Naive thymus-derived CD8-positive, alpha-beta T cell (primary cell): ENCODE data around the gene ALOX12. TPM values are rescaled to one million over a fixed set of nuclear protein-coding genes. Genes with fewer than 3 reads are reported as not detected.

Source experiments
- ATAC-seq, 2 donors: fragments of 150-1000 bp; cut with Tn5 transposase in 1 of 2; sonication (Bioruptor Pico), chemical (Tn5 transposase) in 1 of 2; 1 replicate in 1 of 2; 2 replicates in 1 of 2; pipeline ENCODE4 v1.10.0; 2021; ENCODE audit warnings: mild to moderate bottlenecking in 2 of 2, moderate library complexity in 2 of 2
- POLR2A ChIA-PET: fragments of 350-600 bp; sonication (Branson Sonifier 250); formaldehyde crosslinking; loops from one replicate; lab custom pipeline; 2021; ENCODE audit warnings: antibody characterized with exemption; lab: Charles Lee
- DNase-seq, 10 donors: peaks; one replicate each; pipeline versions ENCODE4 v3.0.0 to v3.0.0-alpha.2; 2020 to 2022
- H3K27ac Mint-ChIP-seq, 10 donors: one replicate each; pipeline ENCODE4 v1.8.0; 2020 to 2022; ENCODE audit warnings: mild to moderate bottlenecking in 10 of 10, mixed read lengths in 10 of 10, moderate library complexity in 4 of 10, inconsistent platforms in 1 of 10
- H3K27me3 Mint-ChIP-seq, 5 donors: one replicate each; pipeline ENCODE4 v1.8.0; 2021 to 2022; ENCODE audit warnings: mixed read lengths in 5 of 5
- H3K36me3 Mint-ChIP-seq, 3 donors: one replicate each; pipeline ENCODE4 v1.8.0; 2020 to 2022; ENCODE audit warnings: mixed read lengths in 3 of 3, mild to moderate bottlenecking in 2 of 3, inconsistent platforms in 1 of 3
- H3K4me1 Mint-ChIP-seq, 4 donors: one replicate each; pipeline ENCODE4 v1.8.0; 2021 to 2022; ENCODE audit warnings: mixed read lengths in 4 of 4
- H3K4me3 Mint-ChIP-seq, 10 donors: one replicate each; pipeline ENCODE4 v1.8.0; 2020 to 2022; ENCODE audit warnings: mild to moderate bottlenecking in 10 of 10, mixed read lengths in 10 of 10, moderate library complexity in 6 of 10, inconsistent platforms in 1 of 10
- H3K9me3 Mint-ChIP-seq, 9 donors: one replicate each; pipeline ENCODE4 v1.8.0; 2020 to 2022; ENCODE audit warnings: mixed read lengths in 9 of 9, mild to moderate bottlenecking in 3 of 9, inconsistent platforms in 1 of 9, moderate library complexity in 1 of 9
- polyA plus RNA-seq, 3 donors: library from polyadenylated mRNA; unstranded; fragments of 300-500 nt; fragmentation: Illumina TruSeq; gene quantifications; one replicate each; pipeline ENCODE4 v1.2.3, GENCODE V29; 2021
- total RNA-seq, 8 experiments: library from RNA in 2 of 8; stranded (reverse) in 2 of 8; gene quantifications; one replicate each; pipeline ENCODE4 v1.2.3 and lab custom pipeline; 2021 to 2026

The ALOX12 gene
- total and polyA plus RNA-seq, 5 experiments from 2014 or later, result 0.09 to 0.31 (median 0.12) TPM; not detected in 2

DNA sequence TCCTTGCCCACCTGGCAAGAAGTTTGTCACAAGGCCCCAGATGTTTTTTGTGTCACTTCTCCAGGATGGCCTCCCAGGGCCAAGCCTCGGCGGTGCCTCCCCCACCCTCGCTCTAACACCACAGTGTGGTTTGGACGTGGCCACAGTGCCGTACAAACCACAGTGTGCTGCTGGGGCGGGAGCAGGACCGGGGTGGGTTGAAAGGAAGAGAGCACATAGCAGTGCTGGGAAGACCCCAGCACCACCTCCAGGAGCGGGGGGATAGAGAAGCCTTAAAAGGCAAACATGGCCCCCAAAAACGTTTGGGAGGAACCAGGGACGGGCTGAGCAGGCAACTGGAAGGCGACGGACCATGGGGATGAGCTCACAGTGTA is 22.0 kb downstream of the ALOX12 start:
- H3K9me3 Mint-ChIP-seq, result no peaks in the 10 kb centered on the region
- DNase-seq (no peak), ATAC-seq (no peak)
- peak overlapping the region in 9 of 10 donors; percentile 29 to 98 (median 65) for H3K27ac Mint-ChIP-seq
- POLR2A ChIA-PET, result interaction anchor here (1.1 to 10.3 kb wide), 2 partner anchors 14 to 19 kb away, joined by 3 to 81 read pairs; partner anchors contain the start of gene SLC16A13
- peak overlapping the region in 6 of 10 donors; percentile 18 to 74 (median 34) for H3K4me3 Mint-ChIP-seq
- H3K27me3 Mint-ChIP-seq, result peaks cover 0 to 4% (median 0%) of the 10 kb centered on the region in 5 donors
- peaks cover 34 to 89% (median 68%) of the 10 kb centered on the region in 4 donors for H3K4me1 Mint-ChIP-seq
- peaks cover 0 to 12% (median 0%) of the 10 kb centered on the region in 3 donors for H3K36me3 Mint-ChIP-seq

DNA sequence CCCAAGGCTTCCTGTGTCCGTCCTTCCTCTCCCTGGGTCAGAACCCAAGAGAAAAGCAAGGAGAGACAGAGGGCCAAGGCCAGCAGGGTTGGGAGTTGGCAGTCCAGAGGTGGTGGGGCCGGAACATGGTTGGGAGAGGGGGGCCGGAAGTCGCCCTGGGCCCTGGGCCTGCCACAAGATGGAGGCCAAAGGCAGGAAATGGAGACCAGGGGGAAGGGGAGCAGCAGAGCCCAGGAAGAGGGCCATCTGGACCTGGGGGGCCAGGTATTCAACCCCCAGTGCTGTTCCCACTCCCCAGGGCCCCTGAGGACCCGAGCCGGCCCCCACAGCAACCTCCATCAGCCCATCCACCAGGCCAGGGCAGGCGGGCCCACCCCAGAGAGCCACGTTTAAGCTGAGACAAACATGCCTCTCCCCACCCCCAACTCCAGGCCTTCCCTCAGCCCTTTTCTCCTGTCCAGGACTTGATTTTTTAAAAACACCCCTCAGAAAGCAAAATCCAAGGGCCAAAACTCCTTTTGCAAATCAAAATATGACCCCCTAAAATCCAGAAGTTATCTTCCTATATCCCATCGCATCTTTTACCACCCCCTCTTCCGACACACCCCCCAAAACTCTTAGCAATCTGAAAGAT is 22.6 kb downstream of the ALOX12 start:
- H3K9me3 Mint-ChIP-seq, result no peaks in the 10 kb centered on the region
- H3K4me1 Mint-ChIP-seq, result peaks cover 37 to 90% (median 69%) of the 10 kb centered on the region in 4 donors
- POLR2A ChIA-PET, result interaction anchor here (1.1 to 10.3 kb wide), 4 partner anchors 8 to 24 kb away, joined by 3 to 81 read pairs (median 3); partner anchors contain the start of gene SLC16A13
- peaks cover 0 to 8% (median 0%) of the 10 kb centered on the region in 5 donors for H3K27me3 Mint-ChIP-seq
- ATAC-seq, result no peak
- H3K36me3 Mint-ChIP-seq, result peaks cover 0 to 12% (median 0%) of the 10 kb centered on the region in 3 donors
- no peak for DNase-seq
- H3K4me3 Mint-ChIP-seq, result peak overlapping the region in 1 of 10 donors; percentile 1
- peak overlapping the region in 6 of 10 donors; percentile 29 to 98 (median 61) for H3K27ac Mint-ChIP-seq

DNA sequence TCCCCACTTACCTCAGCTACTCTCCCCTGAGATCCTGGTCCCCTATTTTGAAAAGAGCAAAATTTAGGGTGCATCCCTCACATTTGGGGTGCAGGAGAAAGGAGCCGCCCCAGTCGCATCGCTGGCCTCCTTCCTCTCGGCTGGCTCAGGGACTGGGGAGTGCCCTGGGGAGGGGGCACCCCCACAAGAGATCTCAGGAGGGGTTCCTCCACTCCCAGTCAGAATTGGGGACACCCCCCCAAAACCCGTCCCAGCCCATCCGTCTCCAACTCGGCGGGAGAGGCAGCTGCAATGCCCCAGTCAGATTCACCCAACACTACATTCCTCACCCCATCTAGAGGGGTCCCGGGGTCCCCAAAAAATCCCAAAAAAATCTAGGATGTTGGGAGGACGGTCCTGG is 23.5 kb downstream of the ALOX12 start:
- POLR2A ChIA-PET, result interaction anchor here (0.8 to 10.3 kb wide), 4 partner anchors 9 to 25 kb away, joined by 3 to 81 read pairs (median 3); partner anchors contain the start of gene SLC16A13
- ATAC-seq (no peak), DNase-seq (no peak)
- Mint-ChIP-seq H3K9me3 (no peaks in the 10 kb centered on the region), H3K27ac (no peak overlapping the region), H3K4me3 (no peak overlapping the region), H3K36me3 (peaks cover 0 to 7% (median 0%) of the 10 kb centered on the region in 3 donors), H3K27me3 (peaks cover 0 to 10% (median 0%) of the 10 kb centered on the region in 5 donors), H3K4me1 (peaks cover 34 to 90% (median 66%) of the 10 kb centered on the region in 4 donors)

DNA sequence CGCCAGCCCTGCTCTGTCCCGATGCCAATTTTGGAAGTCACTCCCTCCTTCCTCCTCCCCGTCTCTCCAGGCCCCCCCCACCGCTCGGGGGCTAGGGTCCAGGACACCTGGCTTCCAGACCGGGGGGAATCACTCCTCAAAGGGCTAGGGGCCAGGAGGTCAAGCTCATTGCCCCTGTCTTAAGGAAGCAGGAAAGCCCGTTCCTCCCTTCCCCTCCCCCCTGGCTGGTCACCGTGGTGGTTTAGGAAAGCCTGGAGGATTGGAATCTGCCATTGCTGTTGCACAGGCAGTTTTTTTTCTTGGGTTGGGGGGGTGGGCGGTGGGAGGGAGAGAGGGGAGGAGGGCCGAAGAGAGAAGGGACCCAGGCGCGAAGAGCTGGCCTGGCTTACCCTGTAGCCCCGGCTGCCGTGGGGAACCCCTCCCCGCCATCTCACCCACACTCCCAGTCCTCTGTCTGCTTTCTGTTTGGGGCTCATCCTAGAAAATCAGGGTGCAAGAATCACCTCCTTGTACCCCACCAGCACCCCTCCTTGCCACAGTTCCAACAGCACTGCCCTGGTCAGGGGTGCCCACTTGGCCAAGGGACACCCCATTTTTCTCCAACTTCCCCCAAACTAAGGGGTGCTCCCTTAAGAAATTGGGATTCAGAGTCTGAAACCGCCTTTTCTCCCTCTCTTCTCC is 24.1 kb downstream of the ALOX12 start:
- ATAC-seq (no peak), DNase-seq (no peak)
- H3K4me1 Mint-ChIP-seq, result peaks cover 35 to 91% (median 69%) of the 10 kb centered on the region in 4 donors
- peak overlapping the region in 4 of 10 donors; percentile 31 to 62 (median 42) for H3K27ac Mint-ChIP-seq
- H3K4me3 Mint-ChIP-seq, result no peak overlapping the region
- peaks cover 0 to 7% (median 0%) of the 10 kb centered on the region in 3 donors for H3K36me3 Mint-ChIP-seq
- no peaks in the 10 kb centered on the region for H3K9me3 Mint-ChIP-seq
- H3K27me3 Mint-ChIP-seq, result peaks cover 0 to 10% (median 0%) of the 10 kb centered on the region in 5 donors
- POLR2A ChIA-PET, result interaction anchor here (0.7 to 10.3 kb wide), 6 partner anchors 8 to 25 kb away, joined by 3 to 81 read pairs (median 3); partner anchors contain the start of genes RNASEK and SLC16A13

DNA sequence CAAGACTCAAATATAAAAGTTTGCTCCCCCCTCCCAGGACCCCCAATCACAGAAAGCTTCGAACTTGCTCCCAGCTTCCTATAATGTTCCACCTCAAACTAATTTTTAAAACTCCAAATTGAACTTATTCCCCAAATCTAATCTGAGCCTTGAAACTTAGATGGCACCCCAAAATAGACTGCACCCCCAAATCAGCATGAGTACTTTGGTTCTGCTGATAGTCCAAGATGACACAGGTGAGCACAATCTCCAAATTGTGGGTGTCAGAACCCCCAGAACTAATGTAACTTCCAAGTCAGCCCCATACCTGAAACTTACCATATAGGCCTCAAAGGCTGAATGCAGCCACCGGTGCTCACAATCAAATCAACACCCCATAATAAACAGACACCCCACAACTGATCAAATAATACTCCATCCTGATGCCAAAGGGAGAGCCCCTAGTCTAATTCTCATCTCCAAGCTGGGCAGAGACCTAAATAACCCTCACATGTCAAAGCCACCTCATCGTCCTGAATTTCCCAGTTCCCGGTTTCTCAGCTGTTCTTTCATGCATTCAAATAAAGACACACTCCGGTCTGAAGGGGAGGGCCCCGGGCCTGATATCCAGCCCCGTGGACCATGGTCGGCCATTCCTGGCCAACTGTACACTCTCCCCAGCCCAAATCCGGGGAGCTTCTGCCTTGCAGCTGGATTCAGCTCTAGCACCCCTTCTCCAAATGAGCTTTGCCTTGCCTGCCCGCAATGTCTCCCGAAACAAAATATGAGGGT is 25.2 kb downstream of the ALOX12 start:
- ATAC-seq, result no peak
- peaks cover 0 to 7% (median 0%) of the 10 kb centered on the region in 3 donors for H3K36me3 Mint-ChIP-seq
- H3K9me3 Mint-ChIP-seq, result no peaks in the 10 kb centered on the region
- peaks cover 0 to 10% (median 0%) of the 10 kb centered on the region in 5 donors for H3K27me3 Mint-ChIP-seq
- DNase-seq, result no peak
- H3K4me3 Mint-ChIP-seq, result peak overlapping the region in 9 of 10 donors; percentile 16 to 67 (median 39)
- H3K27ac Mint-ChIP-seq, result peak overlapping the region in 8 of 10 donors; percentile 38 to 93 (median 54)
- H3K4me1 Mint-ChIP-seq, result peaks cover 32 to 80% (median 60%) of the 10 kb centered on the region in 4 donors
- POLR2A ChIA-PET, result interaction anchor here (0.7 to 10.3 kb wide), 14 partner anchors 8 to 463 kb away, joined by 3 to 81 read pairs (median 3); partner anchors contain the start of genes POLR2A, RNASEK and SLC16A13

DNA sequence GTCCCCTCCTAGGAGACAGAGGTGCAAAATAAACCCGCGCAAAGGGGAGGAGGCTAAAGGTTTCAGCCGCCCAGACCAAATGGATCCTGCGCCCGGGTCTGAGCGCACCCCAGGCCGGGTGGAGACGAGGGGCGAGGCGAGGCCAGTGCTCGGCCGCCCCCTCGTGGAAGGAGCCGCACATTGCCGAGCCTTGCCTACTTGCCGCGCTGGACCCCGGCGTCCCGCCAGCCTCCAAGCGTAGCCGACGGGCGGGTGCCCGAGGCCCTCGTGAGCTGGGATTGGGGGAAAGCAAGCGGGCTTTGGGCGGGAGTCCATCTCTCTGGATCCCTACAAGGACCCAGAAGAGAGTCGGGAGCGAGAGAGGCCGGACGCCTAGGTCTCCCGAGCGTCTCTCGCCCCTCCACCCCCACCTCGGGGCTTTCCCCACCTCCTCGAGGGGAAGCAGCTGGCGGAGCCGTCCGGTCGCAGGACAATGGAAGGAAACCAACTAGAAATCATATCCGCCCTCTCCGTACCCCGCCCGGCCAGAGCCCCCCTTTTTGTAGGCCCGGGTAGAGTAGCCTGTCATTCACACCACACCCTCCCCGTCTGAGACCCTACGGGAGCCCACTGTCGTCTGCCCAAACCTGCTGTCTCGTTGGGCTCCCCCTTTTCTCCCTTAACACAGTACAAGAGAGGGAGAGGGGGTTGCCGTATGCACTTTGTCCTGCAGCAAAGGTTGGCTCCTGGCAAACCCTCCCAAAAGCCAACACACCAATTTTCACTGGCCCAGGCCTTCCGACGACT is 26.3 kb downstream of the ALOX12 start:
- Mint-ChIP-seq H3K27ac (peak overlapping the region in 9 of 10 donors; percentile 37 to 93 (median 81)), H3K4me3 (peak overlapping the region; percentile 36 to 84 (median 75)), H3K36me3 (peaks cover 0 to 7% (median 0%) of the 10 kb centered on the region in 3 donors), H3K4me1 (peaks cover 32 to 69% (median 50%) of the 10 kb centered on the region in 4 donors), H3K27me3 (peaks cover 0 to 10% (median 0%) of the 10 kb centered on the region in 5 donors), H3K9me3 (no peaks in the 10 kb centered on the region)
- ATAC-seq (peak; percentile 58 to 77), DNase-seq (peak; percentile 57 to 80 (median 74))
- POLR2A ChIA-PET, result interaction anchor here (0.7 to 10.3 kb wide), 12 partner anchors 10 to 462 kb away, joined by 3 to 81 read pairs (median 3); partner anchors contain the start of genes POLR2A, RNASEK and SLC16A13

DNA sequence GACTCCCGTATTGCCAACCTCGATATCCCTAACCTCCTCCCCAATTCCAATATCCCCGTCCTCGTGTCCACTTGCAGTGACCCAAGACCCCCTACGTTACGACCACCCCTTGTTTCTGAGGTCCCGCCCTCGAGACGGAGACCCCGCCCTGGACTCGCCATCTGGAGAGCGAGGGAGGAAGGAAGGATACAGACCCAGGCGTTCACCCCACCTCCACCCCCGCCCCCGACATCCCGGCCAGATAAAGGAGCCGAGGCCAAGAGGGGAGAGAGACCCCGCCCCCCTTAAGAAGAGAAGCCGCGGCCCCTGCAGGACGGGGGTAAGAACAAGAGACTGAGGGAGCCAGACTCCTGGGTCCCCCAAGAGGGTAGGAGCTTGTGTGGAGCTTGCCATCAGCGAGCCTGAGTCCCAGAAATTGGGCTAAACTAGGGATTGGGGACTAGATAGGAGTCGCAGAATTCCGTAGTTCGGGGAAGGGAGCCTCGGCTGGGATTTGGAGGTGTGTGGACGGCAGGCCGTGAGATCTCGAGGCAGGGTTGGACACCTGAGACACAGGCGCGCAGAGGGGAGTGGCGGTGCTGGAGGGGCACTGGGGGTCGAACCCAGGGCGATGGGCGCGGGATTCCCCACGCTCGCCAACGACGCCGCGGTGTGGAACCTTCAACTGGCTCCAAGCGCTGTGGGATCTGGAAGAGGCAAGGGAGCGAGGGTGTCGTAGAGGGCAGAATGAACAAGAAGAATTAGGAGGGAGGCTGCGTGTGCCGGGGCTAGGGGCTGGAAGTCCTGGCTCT is 27.1 kb downstream of the ALOX12 start, which contains the start of gene BCL6B:
Gene BCL6B (plus strand): TSS at position 270 of the 791 bp plus-strand sequence. CDS start 622 bp downstream, outside the sequence.
- no peak for ATAC-seq
- peaks cover 0 to 10% (median 0%) of the 10 kb centered on the region in 5 donors for H3K27me3 Mint-ChIP-seq
- DNase-seq, result no peak
- peaks cover 25 to 61% (median 44%) of the 10 kb centered on the region in 4 donors for H3K4me1 Mint-ChIP-seq
- H3K4me3 Mint-ChIP-seq, result peak within 1 kb of the TSS; percentile 67 to 84 (median 77)
- H3K9me3 Mint-ChIP-seq, result no peaks in the 10 kb centered on the region
- POLR2A ChIA-PET, result interaction anchor here (1.5 to 10.3 kb wide), 4 partner anchors 10 to 23 kb away, joined by 6 to 81 read pairs (median 16); partner anchors contain the start of genes RNASEK and SLC16A13
- peak within 1 kb of the TSS in 9 of 10 donors; percentile 38 to 93 (median 90) for H3K27ac Mint-ChIP-seq
- peaks cover 0 to 2% (median 0%) of the 10 kb centered on the region in 3 donors for H3K36me3 Mint-ChIP-seq

DNA sequence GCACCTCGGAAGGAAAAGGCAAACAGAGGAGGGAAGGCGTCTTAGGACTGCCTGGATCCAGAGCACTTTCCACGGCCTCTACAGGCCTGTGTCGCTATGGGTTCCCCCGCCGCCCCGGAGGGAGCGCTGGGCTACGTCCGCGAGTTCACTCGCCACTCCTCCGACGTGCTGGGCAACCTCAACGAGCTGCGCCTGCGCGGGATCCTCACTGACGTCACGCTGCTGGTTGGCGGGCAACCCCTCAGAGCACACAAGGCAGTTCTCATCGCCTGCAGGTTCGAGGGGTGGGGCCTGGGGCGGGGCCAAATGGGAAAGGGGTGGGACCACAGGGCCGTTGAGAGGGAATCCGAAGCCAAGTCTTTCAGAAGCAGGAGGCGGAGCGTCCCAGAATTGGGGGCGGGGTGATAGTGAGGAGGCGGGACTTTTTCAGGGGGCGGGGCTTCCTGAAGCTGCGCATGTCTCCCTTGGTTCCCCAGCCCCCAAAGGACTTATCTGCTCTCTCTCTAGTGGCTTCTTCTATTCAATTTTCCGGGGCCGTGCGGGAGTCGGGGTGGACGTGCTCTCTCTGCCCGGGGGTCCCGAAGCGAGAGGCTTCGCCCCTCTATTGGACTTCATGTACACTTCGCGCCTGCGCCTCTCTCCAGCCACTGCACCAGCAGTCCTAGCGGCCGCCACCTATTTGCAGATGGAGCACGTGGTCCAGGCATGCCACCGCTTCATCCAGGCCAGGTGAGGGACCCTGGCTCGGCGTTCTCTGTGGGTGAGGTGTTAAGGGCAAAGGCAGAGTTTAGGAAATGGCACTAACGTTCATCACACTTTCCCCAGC is 27.9 kb downstream of the ALOX12 start:
- H3K36me3 Mint-ChIP-seq, result peaks cover 0 to 1% (median 0%) of the 10 kb centered on the region in 3 donors
- DNase-seq (peak; percentile 83 to 94 (median 90)), ATAC-seq (peak; percentile 78 to 82)
- H3K27ac Mint-ChIP-seq, result peak overlapping the region in 9 of 10 donors; percentile 38 to 93 (median 90)
- H3K9me3 Mint-ChIP-seq, result no peaks in the 10 kb centered on the region
- POLR2A ChIA-PET, result interaction anchor here (0.9 to 10.3 kb wide), 4 partner anchors 9 to 22 kb away, joined by 5 to 81 read pairs (median 12); partner anchors contain the start of genes RNASEK and SLC16A13
- peak overlapping the region; percentile 67 to 84 (median 77) for H3K4me3 Mint-ChIP-seq
- peaks cover 0 to 10% (median 0%) of the 10 kb centered on the region in 5 donors for H3K27me3 Mint-ChIP-seq
- peaks cover 23 to 56% (median 41%) of the 10 kb centered on the region in 4 donors for H3K4me1 Mint-ChIP-seq

DNA sequence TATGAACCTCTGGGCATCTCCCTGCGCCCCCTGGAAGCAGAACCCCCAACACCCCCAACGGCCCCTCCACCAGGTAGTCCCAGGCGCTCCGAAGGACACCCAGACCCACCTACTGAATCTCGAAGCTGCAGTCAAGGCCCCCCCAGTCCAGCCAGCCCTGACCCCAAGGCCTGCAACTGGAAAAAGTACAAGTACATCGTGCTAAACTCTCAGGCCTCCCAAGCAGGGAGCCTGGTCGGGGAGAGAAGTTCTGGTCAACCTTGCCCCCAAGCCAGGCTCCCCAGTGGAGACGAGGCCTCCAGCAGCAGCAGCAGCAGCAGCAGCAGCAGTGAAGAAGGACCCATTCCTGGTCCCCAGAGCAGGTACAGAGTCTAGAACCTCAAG is 28.5 kb downstream of the ALOX12 start:
- no peak for DNase-seq
- POLR2A ChIA-PET, result interaction anchor here (0.9 to 10.3 kb wide), 4 partner anchors 9 to 21 kb away, joined by 5 to 81 read pairs (median 12); partner anchors contain the start of genes RNASEK and SLC16A13
- Mint-ChIP-seq H3K4me1 (peaks cover 29 to 56% (median 46%) of the 10 kb centered on the region in 4 donors), H3K27ac (peak overlapping the region in 6 of 10 donors; percentile 34 to 93 (median 72)), H3K27me3 (peaks cover 0 to 10% (median 0%) of the 10 kb centered on the region in 5 donors), H3K4me3 (peak overlapping the region in 1 of 10 donors; percentile 80), H3K36me3 (no peaks in the 10 kb centered on the region), H3K9me3 (no peaks in the 10 kb centered on the region)
- no peak for ATAC-seq
